ENCODE data around the gene CCDC12. TPM values are rescaled to one million over a fixed set of nuclear protein-coding genes. Genes with fewer than 3 reads are reported as not detected.
A peak's percentile ranks its signal among the peaks of the same experiment; 100 is the strongest.

Gene CCDC12
- total and polyA plus RNA-seq, 2 of the 13 experiments (the other 11 are each of a cell fraction or from before 2014, with no cell fraction given): 30.1 to 49.5 TPM

GRCh38 chr3:46978985-46979944 lies 2.7 kb upstream of the CCDC12 start, which contains the start of gene NBEAL2 (continued):
- TF ChIP-seq POGK (CRISPR knock-in tag; conservative IDR thresholded peaks at IDR 0.05): peak; percentile 76; the same call in 1 of the 2 replicates
- TF ChIP-seq SIN3B (IDR thresholded peaks at IDR 0.05; ENCODE audit: low read length): no peak
- TF ChIP-seq ZSCAN9 (CRISPR knock-in tag; IDR thresholded peaks at IDR 0.05; ENCODE audit: borderline replicate concordance): peak; percentile 45; the same call in 1 of the 2 replicates
- no peak for TF ChIP-seq MTF1 (CRISPR knock-in tag; IDR thresholded peaks at IDR 0.05)
- TF ChIP-seq ZNF740 (CRISPR knock-in tag; IDR thresholded peaks at IDR 0.05): no peak
- no peak for TF ChIP-seq CEBPG (CRISPR knock-in tag; IDR thresholded peaks at IDR 0.05)
- 0 out of 2 replicates have a peak, but pooled peaks have one; percentile 42 for TF ChIP-seq NKX3-1 (CRISPR knock-in tag; IDR thresholded peaks at IDR 0.05)
- TF ChIP-seq ZBTB49 (CRISPR knock-in tag; IDR thresholded peaks at IDR 0.05; ENCODE audit: borderline replicate concordance): no peak
- TF ChIP-seq ZSCAN22 (CRISPR knock-in tag; IDR thresholded peaks at IDR 0.05): no peak
- no peak for TF ChIP-seq CC2D1A (CRISPR knock-in tag; IDR thresholded peaks at IDR 0.05)
- TF ChIP-seq MXD4 (CRISPR knock-in tag; IDR thresholded peaks at IDR 0.05): peak; percentile 42; the same call in 1 of the 2 replicates
- TF ChIP-seq ZSCAN5A (CRISPR knock-in tag; IDR thresholded peaks at IDR 0.05; ENCODE audit: borderline replicate concordance): peak; percentile 67; the same call in 1 of the 2 replicates
- TF ChIP-seq CENPT (CRISPR knock-in tag; IDR thresholded peaks at IDR 0.05; ENCODE audit: low read depth): no peak
- TF ChIP-seq ATF3 (CRISPR knock-in tag; IDR thresholded peaks at IDR 0.05): no peak
- no peak for TF ChIP-seq HNRNPUL1 (IDR thresholded peaks at IDR 0.05; ENCODE audit: low read depth, low read length)
- no peak for TF ChIP-seq ZNF12 (CRISPR knock-in tag; IDR thresholded peaks at IDR 0.05)
- no peak for TF ChIP-seq ZNF44 (CRISPR knock-in tag; IDR thresholded peaks at IDR 0.05)
- TF ChIP-seq ETV6 (CRISPR knock-in tag; conservative IDR thresholded peaks at IDR 0.05): no peak
- no peak; the same call in 1 of the 2 replicates for TF ChIP-seq ZSCAN21 (CRISPR knock-in tag; IDR thresholded peaks at IDR 0.05; ENCODE audit: borderline replicate concordance)
- peak; percentile 64; the same call in 1 of the 2 replicates for TF ChIP-seq HIVEP1 (CRISPR knock-in tag; IDR thresholded peaks at IDR 0.05)
- no peak; the same call in 1 of the 2 replicates for TF ChIP-seq ZNF746 (CRISPR knock-in tag; IDR thresholded peaks at IDR 0.05)
